ENCODE results near the gene GCHFR.

GCHFR gene

GRCh38 chr15:40775740-40776536 lies 12.1 kb downstream of the GCHFR start:
- no peak for DNase-seq (ENCODE audit: low read depth in 2 of 3, low spot score in 1 of 3)

GRCh38 chr15:40776537-40777141 lies 12.8 kb downstream of the GCHFR start:
- DNase-seq (ENCODE audit: low read depth in 2 of 3, low spot score in 1 of 3), result no peak

GRCh38 chr15:40782609-40783227 lies 18.9 kb downstream of the GCHFR start:
- peak; percentile 51 to 69 (median 52) for DNase-seq (ENCODE audit: low read depth in 2 of 3, low spot score in 1 of 3)

GRCh38 chr15:40785164-40785563 lies 21.3 kb downstream of the GCHFR start:
- no peak for DNase-seq (ENCODE audit: low read depth in 2 of 3, low spot score in 1 of 3)

GRCh38 chr15:40785814-40786213 lies 21.9 kb downstream of the GCHFR start:
- no peak for DNase-seq (ENCODE audit: low read depth in 2 of 3, low spot score in 1 of 3)

GRCh38 chr15:40787344-40787841 lies 23.5 kb downstream of the GCHFR start:
- peak; percentile 47 to 56 (median 55) for DNase-seq (ENCODE audit: low read depth in 2 of 3, low spot score in 1 of 3)

- DNase-seq (ENCODE audit: low read depth in 2 of 3, low spot score in 1 of 3), result no peak
Observed at GRCh38 chr15:40787991-40788390, 24.1 kb downstream of the GCHFR start.

- no peak for DNase-seq (ENCODE audit: low read depth in 2 of 3, low spot score in 1 of 3)
Observed at GRCh38 chr15:40789119-40789518, 25.3 kb downstream of the GCHFR start.

- DNase-seq (ENCODE audit: low read depth in 2 of 3, low spot score in 1 of 3), result no peak
Observed at GRCh38 chr15:40789999-40790398, 26.1 kb downstream of the GCHFR start.

- DNase-seq (ENCODE audit: low read depth in 2 of 3, low spot score in 1 of 3), result no peak
Observed at GRCh38 chr15:40790718-40791117, 26.9 kb downstream of the GCHFR start.

- DNase-seq (ENCODE audit: low read depth in 2 of 3, low spot score in 1 of 3), result no peak
Observed at GRCh38 chr15:40792394-40792793, 28.5 kb downstream of the GCHFR start.

- DNase-seq (ENCODE audit: low read depth in 2 of 3, low spot score in 1 of 3), result peak; percentile 25 to 29 (median 28)
Observed at GRCh38 chr15:40793216-40793989, 29.5 kb downstream of the GCHFR start.

GRCh38 chr15:40796041-40796440 lies 32.2 kb downstream of the GCHFR start:
- DNase-seq (ENCODE audit: low read depth in 2 of 3, low spot score in 1 of 3), result no peak

GRCh38 chr15:40796512-40796911 lies 32.6 kb downstream of the GCHFR start:
- no peak for DNase-seq (ENCODE audit: low read depth in 2 of 3, low spot score in 1 of 3)

- no peak for DNase-seq (ENCODE audit: low read depth in 2 of 3, low spot score in 1 of 3)
Observed at GRCh38 chr15:40799523-40799922, 35.7 kb downstream of the GCHFR start.

GRCh38 chr15:40803076-40803475 lies 39.2 kb downstream of the GCHFR start:
- no peak for DNase-seq (ENCODE audit: low read depth in 2 of 3, low spot score in 1 of 3)

GRCh38 chr15:40803688-40804087 lies 39.8 kb downstream of the GCHFR start:
- no peak for DNase-seq (ENCODE audit: low read depth in 2 of 3, low spot score in 1 of 3)

- DNase-seq (ENCODE audit: low read depth in 2 of 3, low spot score in 1 of 3), result no peak
Observed at GRCh38 chr15:40806672-40807027, 42.8 kb downstream of the GCHFR start.

GRCh38 chr15:40807028-40807887 lies 43.4 kb downstream of the GCHFR start, which contains the start of the genes DNAJC17 and ZFYVE19:
DNAJC17 (minus strand) TSS chr15:40807473; CDS start chr15:40807446, 27 bp downstream.
ZFYVE19 (plus strand) TSS chr15:40807089; CDS start chr15:40807590, 501 bp downstream.
- DNase-seq (ENCODE audit: low read depth in 2 of 3, low spot score in 1 of 3), result peak; percentile 87 to 93 (median 92)

- no peak for DNase-seq (ENCODE audit: low read depth in 2 of 3, low spot score in 1 of 3)
Observed at GRCh38 chr15:40807888-40808461, 44.1 kb downstream of the GCHFR start.

Data from stimulated activated CD4-positive, alpha-beta T cell treated with anti-CD3 and anti-CD28 coated beads, Interleukin-12 subunit alpha, Interleukin-12 subunit beta, amount 100 ng/mL, for 48 hours (primary cell).